NCI-H748 (cell line): ENCODE measurements around the gene DMD.

ENCODE experiments used
- DNase-seq: peaks from one replicate; lab custom pipeline; 2025; ENCODE audit not compliant: unreplicated experiment; lab: John Stamatoyannopoulos, UW

DMD gene

GRCh38 chrX:31796624-31797023 lies 1414.7 kb downstream of the DMD start:
- DNase-seq: no peak

- no peak for DNase-seq
Observed at GRCh38 chrX:31747411-31747810, 1463.9 kb downstream of the DMD start.

DNA sequence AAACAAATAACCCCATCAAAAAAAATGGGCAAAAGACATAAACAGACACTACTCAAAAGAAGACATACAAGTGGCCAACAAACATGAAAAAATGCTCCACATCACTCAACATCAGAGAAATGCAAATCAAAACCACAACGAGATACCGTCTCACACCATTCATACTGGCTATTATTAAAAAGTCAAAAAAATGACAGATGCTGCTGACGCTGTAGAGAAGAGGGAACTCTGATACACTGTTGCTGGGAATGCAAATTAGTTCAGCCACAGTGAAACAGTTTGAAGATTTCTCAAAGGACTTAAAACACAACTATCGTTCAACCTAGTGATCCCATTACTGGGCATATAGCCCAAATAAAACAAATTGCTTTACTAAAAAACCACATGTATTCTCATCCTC lies 1468.3 kb downstream of the DMD start:
- no peak for DNase-seq

DNA sequence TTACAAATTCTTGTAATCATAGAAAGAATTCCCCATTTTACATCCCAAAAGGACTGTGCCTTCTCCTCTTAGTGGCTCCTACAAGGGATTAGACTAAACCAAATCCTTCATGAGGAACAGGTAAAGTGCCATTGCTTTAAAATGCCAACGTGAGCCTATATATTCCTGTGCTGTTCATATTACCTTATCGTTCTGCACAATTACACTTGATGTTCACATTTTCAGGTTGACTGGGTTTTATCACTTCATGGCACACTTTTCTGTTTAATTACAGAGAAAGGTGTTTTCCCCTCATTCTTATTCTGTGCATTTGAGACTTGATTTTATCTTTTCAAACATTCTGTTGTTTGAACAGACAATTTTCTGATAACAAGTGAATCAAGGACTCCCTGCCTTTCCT lies 1493.9 kb downstream of the DMD start:
- DNase-seq: peak; percentile 17

GRCh38 chrX:31715675-31716074 lies 1495.7 kb downstream of the DMD start:
- DNase-seq: peak; percentile 1

DNA sequence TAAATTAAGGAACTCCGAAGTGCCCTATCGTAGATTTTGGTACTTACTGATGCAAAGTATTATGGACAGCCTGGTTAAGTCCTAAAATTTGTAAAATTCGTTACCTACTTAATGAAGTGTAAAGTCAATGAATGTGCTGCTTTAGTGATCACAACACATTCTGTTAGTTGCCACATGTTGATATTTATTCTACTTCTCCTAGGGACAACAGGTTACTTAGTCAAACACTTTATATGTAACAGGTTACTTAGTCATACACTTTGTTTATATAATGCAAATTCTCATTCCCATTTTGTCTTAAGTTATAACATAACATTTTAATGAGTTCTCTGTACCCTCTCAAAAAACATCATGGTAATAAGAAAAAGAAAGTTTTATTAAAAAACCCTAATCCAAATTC lies 1496.6 kb downstream of the DMD start:
- no peak for DNase-seq

GRCh38 chrX:31713120-31713519 lies 1498.2 kb downstream of the DMD start:
- no peak for DNase-seq

GRCh38 chrX:31711166-31711565 lies 1500.2 kb downstream of the DMD start:
- DNase-seq: no peak

- DNase-seq: no peak
Observed at GRCh38 chrX:31708116-31708515, 1503.2 kb downstream of the DMD start.

DNA sequence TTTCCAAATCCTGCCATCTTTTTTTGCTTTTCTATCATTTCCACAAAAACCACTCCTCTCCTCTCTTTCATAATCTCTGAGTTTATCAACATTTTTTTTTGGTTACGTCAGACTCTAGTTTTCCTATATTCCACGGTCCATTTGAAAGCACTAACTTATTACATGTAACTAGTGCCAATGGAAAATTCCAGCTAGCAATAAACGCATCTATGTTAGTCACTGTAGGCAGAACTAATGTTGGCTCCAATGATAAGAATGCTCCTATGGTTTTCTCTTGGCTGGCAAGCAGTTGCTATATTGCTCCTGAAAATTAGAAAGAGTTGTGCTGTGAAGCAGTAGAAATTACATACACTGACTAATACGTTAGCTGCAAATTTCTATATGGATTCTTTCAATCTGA lies 1504.9 kb downstream of the DMD start:
- no peak for DNase-seq

- DNase-seq: no peak
Observed at GRCh38 chrX:31705816-31706215, 1505.5 kb downstream of the DMD start.

- no peak for DNase-seq
Observed at GRCh38 chrX:31704938-31705337, 1506.4 kb downstream of the DMD start.

DNA sequence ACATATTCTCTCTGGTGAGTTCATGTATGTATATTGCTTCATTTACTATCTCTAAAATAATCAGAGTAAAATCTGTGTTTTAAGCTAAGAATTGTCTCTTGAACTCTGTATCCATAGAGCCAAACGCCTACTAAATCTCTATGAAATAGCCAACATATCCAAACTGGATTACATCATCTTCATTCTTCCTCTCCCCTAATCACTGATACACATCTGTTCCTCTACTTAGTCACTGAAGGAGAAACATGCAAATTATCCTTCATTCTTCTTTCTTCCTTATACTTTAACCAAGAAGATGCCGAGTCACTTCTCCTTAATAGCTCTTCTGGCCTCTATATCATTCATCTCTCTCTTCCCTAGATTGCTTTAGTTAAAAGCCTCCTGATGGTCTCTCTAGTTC lies 1509.1 kb downstream of the DMD start:
- no peak for DNase-seq

GRCh38 chrX:31697294-31697916 lies 1513.9 kb downstream of the DMD start:
- no peak for DNase-seq

GRCh38 chrX:31679861-31680260 lies 1531.5 kb downstream of the DMD start:
- DNase-seq: no peak

GRCh38 chrX:31670245-31670644 lies 1541.1 kb downstream of the DMD start:
- DNase-seq: no peak

DNA sequence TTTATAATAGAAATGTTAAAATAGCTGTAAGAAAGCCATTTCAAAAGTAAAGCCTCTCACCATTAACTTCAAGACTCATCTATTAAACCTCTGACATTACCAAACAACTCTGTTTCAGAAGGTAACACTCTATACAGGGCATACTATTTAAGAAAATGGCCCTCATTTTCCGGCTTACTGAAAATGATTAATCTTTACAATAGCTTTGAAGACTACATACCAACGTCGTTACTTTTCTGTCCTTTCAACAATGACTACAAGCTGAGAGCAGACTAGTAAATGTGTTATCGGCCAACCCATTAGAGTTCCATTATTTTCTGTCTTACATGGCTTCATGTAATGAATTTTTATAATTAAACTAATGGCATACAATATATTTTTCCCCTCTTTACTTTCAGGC lies 1545.9 kb downstream of the DMD start:
- no peak for DNase-seq

- no peak for DNase-seq
Observed at GRCh38 chrX:31663172-31663571, 1548.2 kb downstream of the DMD start.

DNA sequence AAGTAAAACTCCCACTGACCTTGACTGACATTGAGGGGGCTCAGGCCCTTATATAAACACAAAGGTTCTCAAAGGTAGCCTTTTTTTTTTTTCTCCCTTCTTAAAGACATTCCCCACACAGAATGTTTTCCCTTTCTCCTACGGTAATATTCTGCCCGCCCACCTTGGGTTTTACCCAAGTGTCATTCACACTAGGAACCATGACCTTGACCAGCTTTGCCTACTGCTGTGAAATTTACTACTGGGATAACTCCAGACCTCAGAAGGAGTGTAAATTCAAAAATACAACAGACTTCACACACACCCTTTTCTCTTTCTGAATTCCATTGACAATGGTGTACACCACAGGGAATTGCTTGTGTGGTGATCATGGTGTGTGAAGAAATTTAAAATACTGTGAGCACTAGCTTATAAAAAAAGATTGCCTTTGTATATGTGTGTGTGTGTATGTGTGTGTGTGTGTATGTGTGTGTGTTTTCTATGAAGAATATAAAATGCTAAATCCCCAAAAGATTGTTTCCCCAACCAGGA lies 1550.0 kb downstream of the DMD start:
- DNase-seq: no peak

DNA sequence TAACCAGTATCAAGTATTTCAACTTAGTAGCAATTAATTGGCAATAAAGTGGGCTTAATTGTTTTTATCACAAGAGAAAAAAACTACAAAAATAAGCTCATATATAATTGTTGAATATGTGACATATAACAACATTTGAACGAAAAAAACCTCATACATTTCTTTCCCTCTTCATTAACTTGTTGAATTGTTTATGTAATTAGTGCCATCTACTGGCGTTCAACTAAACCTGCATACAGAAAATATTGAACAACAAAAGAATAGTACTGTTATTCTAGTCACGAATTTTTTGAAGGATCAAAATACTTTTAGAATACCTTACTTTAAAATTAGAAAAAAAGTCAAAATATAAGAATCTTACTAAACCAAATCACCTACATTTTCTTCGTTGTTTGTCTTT lies 1553.0 kb downstream of the DMD start:
- DNase-seq: peak; percentile 23

- no peak for DNase-seq
Observed at GRCh38 chrX:31656013-31656412, 1555.3 kb downstream of the DMD start.

GRCh38 chrX:31653422-31653821 lies 1557.9 kb downstream of the DMD start:
- no peak for DNase-seq

- DNase-seq: no peak
Observed at GRCh38 chrX:31652650-31653049, 1558.7 kb downstream of the DMD start.
